ENCODE data around the gene GRIK1.

The GRIK1 gene

DNA sequence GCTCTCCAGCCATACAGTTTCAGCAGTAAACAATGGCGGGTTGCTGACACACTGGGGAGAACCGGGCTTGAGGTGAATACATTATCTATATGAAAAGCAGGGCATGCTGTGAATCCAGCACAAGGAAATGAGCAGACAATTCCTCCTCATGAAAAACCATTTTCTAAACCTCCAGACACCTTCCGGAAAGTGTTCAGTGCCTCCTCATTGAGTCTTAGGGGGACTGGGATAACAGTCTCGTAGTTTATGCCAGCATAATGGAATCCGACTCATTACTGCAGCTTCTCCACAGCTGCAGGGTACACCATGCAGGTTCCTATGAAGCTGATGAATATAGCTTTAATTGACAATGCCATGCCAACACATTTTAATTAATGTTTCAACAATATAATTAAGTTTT is 356.9 kb downstream of the GRIK1 start:
- no peak for DNase-seq

GRCh38 chr21:29581393-29581792 is 358.4 kb downstream of the GRIK1 start:
- DNase-seq, result no peak

DNA sequence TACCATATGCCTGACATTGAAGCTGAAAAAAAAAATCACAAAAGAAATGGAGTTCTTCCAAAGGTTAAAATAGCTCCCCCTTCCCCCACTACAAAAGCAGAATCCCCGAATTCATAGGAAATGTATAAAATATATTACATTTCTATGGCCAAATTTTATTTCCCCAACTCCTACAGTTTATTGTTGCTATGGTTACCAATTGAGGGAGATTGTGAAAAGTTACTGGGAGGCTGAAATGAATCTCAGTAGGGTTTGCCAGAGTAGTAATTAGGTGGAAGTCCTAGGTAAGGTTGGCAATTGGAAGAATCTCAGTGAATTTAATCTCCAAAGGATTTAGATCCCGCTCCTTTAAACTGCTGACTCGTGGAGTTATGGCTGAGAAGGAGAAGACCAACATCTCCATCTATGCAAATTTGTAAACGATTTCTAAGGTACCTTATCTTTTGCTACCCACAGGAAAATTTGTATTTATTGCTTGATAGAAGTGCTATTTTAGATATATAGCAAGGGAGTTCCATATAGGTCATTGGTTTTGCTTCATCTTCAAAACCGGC is 359.0 kb downstream of the GRIK1 start:
- no peak for DNase-seq

DNA sequence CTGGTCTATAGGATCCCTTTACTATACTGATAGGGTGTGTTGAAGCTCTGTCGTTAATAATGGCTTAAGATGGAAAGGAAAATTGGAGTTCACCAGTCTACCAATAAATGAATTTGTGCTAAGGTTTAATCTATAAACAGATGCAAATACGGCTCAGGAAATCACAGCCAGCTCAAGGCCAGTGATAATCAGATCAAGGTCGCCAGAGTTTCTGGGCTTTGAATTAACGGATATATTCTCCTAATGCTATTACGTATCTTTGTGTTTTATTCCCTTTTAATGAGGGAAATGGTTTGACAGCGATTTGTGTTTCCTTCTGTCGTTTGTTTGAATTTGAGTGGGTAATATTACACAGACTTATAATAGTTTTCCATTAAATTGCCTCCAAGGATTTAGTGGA is 361.5 kb downstream of the GRIK1 start:
- no peak for DNase-seq

DNA sequence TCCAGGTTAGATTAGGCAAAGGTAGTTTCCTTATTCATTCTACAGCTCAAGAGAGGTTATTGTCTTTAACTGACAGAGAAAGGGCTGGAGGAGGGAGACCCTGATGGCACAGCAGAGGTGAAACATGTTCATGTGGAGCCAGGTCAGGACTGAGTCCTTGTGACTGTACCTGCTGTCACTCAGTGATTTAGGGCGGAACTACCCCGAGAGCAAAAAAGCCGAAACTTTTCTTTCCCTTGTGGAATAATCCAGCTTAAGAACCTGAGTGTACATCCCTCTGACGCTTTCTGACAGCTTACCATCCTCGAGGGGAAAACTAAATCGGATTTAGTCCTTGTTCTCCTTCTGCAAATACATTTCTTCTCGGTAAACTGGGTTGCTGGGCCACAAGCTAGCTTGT is 367.8 kb downstream of the GRIK1 start:
- DNase-seq, result no peak

DNA sequence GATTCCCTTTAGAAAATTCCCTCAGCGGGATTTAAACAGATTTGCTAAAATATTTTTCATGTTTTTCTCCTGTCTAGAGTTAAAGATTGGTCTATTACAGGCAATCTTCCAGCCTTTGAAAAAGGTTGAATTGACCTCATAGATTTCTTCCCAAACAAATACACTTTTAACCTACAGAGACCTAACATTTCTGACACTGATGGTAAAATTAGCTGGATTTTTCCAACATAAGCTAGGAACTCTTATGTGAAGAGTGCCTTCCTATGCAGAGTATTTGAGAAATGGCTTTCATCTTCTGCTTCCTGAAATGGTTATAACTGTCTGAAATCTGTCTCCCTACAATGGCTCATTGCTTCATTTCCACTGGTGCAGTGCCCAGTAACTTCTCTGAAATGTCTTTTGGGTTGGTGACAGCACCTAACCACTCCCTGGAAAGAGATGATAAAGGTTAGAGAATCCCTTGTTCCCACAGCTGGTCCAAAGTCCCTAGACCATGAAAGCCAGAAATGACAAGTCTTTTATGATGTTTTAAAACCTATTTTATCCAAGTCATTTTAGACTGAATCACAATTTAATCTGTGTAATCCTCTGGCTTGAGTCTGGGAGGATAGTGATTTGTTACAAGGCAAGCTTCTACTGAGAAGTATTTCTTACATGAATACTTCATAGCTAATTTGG is 371.6 kb downstream of the GRIK1 start:
- DNase-seq, result no peak

DNA sequence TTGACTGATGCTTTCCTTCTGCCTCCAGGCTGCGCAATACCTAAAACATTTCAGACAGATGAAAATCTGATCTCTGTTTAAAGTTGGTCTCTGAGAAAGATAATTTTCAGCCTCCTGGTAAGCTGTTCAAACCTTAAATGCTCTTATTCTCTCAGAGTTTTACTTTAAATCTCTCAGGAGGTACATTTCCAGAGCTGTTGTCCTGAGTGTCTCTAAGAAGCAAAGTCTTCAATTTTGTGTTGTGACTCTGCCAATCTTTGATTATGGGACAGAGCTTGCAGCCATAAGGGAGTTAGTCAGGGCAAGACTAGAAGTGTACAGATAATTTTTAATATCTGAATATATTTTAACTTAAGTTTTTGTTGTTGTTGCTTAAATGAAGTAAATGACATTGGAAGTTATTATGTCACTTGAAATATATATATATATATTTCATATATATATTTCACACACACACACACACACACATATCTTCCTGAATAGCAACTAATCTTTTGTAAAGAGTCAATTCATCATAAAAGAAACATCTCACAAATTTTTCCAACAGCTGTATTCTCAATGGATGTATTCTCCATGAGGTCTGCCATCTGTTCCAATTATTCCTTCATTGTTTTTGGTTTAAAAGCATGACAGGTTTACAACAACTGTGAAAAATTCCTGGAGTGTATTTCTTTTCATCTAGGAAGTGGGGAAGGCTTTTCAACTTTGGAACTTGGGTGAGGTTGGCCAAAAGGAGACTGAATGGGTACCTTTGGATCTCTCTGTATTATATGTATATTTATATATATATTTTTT is 381.7 kb downstream of the GRIK1 start:
- DNase-seq, result no peak

DNA sequence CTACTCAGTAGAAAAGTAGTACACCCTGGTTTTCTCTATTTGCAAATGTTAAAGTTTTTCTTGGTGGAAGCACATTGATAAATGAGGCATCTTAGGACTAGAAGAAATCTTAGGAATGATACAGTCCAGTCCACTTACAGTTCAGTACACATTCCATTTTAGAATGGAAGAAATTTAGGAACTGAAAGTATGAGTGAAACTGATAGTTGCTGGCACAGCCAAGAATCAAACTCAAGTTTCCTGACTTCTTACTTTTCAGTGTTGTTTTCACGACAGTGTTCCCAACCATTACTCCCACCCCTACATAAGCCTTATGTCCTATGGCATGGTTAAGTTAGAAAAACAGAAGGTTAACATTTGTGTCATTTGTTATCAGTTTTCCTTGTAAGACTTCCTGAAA is 382.6 kb downstream of the GRIK1 start:
- DNase-seq, result no peak

DNA sequence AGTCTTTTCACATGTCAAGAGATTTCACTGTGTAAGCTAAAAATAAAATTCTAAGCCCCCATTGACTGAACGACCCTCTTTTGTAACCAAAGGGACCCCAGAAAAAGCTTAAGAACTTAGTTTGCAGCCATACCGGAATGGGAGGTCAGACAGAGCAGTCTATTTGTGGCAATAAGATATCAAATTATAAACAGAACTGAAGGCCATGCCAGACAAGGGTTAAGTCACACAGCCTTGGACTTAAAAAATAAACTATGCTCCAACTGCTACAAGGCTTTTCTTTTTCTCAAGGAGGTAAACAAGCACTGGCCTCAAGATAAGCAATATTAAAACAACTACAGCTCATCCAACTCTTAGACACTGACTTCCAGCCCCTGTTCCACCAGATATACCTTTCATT is 384.2 kb downstream of the GRIK1 start:
- DNase-seq, result no peak

- DNase-seq, result no peak
Observed at GRCh38 chr21:29550205-29550604, 389.6 kb downstream of the GRIK1 start.

DNA sequence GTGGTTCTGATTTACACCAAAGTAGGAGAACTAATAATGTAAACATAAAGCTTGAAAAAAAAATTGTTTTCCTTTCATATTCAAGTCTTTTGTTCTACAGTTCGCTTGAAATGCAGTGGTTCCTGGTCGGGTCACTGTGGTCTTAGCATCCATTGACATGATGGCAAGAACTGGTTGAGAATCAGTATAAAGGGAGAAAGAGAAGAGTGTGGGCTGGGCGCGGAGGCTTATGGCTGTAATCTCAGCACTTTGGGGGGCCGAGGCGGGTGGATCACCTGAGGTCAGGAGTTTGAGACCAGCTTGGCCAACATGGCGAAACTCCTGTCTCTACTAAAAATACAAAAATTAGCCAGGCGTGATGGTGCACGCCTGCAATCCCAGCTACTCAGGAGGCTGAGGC is 390.2 kb downstream of the GRIK1 start:
- DNase-seq, result no peak

- DNase-seq, result no peak
Observed at GRCh38 chr21:29547998-29548397, 391.8 kb downstream of the GRIK1 start.

GRCh38 chr21:29546071-29546470 is 393.7 kb downstream of the GRIK1 start:
- peak; percentile 7 for DNase-seq

DNA sequence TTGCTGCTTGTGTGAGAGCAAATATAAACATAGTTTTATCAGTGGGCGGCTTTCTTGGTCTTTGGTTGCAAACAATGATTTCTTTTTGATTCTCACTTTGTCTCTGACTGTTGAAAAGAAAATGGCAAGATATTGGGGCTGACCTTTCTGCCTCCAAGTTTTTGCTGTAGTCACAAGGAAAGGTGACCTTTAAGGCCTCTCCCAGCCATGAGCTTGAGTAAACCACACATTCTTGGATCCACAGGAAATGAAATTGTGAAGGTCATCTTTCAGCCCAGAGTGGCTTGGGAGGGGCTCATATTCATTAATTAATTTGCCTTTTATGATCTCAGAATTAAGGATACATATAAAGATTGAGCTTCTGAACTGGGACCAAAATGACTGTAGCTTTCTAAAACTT is 399.5 kb downstream of the GRIK1 start:
- DNase-seq, result no peak

DNA sequence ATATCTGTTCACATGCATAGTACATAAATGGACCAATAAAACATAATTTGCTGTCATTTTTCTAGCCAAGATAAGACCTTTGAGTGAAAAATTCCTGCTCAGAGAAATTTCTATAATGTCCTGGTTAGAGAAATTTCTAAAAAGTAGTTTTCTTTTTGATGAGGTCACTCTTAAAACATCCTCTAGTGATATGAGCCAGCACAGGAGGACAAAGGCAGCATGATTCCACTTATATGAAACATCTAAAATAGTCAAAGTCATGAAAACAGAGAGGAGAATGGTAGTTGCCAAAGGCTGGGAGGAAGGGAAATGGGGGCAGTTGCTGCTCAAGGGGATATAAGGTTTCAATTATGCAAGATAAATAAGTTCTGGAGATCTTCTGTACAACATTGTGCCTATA is 401.7 kb downstream of the GRIK1 start:
- peak; percentile 49 for DNase-seq

DNA sequence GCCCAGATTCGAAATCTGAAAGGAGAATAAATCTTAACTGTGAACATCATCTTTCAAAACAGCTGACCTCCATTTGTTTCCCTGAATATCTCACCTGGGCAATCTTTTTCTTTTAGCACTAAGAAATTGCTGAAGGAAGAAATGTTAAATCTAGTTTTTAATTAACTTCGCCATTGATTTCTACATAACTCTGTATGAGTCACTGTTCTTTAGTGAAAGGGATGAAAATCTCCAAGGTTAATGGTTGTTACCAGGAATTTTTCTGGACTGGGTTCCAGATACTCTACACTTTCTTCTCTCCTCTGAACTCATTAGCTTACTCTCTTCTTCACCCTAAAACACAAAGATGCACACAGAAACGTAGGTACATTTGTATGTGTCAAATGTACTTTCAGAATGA is 405.3 kb downstream of the GRIK1 start:
- DNase-seq, result no peak

- no peak for DNase-seq
Observed at GRCh38 chr21:29529139-29529538, 410.7 kb downstream of the GRIK1 start.

DNA sequence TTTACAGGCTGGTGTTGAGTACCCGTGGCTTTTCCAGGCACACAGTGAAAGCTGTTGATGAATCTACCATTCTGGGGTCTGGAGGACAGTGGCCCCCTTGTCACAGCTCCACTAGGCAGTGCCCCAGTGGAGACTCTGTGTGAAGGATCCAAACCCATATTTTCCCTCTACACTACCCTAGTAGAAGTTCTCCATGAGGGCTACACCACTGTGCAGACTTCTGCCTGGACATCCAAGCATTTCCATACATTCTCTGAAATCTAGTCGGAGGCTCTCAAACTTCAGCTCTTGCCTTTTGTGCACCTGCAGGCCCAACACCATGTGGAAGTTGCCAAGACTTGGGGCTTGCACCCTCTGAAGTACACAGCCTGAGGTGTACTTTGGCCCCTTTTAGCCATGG is 413.3 kb downstream of the GRIK1 start:
- DNase-seq, result no peak

- DNase-seq, result no peak
Observed at GRCh38 chr21:29524055-29524454, 415.7 kb downstream of the GRIK1 start.

DNA sequence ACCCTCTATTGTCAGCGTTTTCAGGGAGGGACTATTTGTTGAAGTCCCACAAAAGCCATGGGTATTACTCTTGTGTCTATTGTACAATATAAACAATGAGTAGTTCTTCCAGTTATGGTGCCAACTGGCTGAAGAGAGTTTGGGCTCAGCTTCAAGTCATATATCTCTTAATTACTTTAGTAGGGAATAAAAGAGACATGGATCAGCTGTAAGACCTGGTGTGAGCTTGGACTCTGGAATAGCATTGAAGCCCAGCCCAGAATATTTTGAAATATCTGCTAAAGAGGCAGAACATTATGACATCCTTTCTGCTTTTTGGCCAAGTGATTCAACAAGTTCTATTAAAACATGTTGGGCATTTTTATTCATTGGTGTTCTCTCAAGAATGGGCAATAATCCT is 416.1 kb downstream of the GRIK1 start:
- no peak for DNase-seq

DNA sequence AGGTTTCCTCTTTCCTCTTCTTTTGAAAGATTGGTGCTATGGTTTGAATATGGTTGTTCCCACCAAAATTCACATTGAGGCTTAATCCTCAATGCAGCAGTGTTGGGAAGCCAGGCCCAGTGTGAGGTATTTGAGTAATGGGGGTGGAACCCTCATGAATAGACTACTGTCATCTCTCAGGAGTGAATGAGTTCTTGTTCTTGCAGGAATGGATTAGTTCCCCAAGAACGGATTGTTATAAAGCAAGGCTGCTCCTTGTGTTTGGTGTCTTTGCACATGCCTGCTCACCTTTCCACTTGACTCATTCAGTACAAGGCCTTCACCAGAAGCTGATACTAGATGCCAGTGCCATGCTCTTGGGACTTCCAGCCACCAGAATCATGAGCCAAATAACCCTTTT is 417.9 kb downstream of the GRIK1 start:
- DNase-seq, result no peak

DNA sequence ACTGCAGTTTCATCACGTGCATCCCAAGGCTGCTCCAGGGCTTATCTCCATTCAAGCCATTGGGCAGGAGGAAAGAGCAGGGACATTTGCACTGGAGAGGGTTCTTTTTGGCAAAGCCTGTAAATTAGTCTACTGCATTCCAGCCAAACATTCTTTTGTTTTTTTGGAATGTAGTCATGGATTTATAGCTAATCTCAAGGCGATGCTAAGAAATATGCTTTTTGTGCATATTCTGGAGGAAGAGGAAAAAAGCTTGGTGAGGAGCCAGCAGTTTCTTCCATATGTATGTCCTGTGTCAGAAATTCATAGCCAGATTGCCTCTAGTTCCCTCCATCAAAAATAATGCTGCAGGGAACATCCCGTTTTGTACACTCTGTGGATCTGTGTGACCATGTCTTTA is 419.6 kb downstream of the GRIK1 start:
- DNase-seq, result peak; percentile 16

DNA sequence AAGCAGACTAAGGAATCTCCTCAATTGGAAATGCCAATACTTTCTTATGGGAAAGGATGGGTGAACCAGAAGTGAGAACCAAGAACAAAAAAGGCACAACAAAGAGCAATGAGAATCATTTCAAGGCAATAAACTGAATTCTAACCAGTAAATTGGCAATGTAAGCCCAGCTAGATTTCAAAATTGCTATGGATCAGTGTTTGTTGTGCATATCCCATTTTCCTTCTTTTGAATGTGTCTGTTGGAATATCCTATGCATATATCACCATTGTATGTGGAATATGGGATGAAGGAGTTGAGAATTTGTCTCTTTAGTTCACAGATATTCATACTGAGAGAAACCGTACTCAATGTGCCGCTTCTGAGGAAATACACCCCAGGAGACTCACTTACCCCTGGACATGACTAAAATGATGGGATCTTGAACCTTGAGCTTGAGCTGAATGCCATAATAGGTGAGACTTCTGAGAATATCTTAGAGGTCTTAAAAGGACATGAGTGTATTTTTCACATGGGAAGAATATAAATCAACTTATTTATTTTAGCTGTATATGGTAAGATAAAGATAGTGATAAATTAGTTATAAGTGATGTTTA is 425.0 kb downstream of the GRIK1 start:
- no peak for DNase-seq

GRCh38 chr21:29513535-29513934 is 426.3 kb downstream of the GRIK1 start:
- DNase-seq, result no peak

Data from EL (cell line).